Osteocyte (in vitro differentiated cells): Measurements from ENCODE around the gene CHL1. TPM values are rescaled to one million over a fixed set of nuclear protein-coding genes. Genes with fewer than 3 reads are reported as not detected.
A peak's percentile ranks its signal among the peaks of the same experiment; 100 is the strongest.

ENCODE experiments used
- DNase-seq: peaks from one replicate; pipeline ENCODE4 v3.0.0; 2021; ENCODE audit warnings: mixed read lengths; ENCODE audit not compliant: unreplicated experiment; ENCODE audit errors: extremely low spot score
- H3K27ac Mint-ChIP-seq: one replicate; pipeline ENCODE4 v1.8.0; 2021; ENCODE audit warnings: mild to moderate bottlenecking, mixed read lengths; ENCODE audit not compliant: unreplicated experiment
- H3K27me3 Mint-ChIP-seq: one replicate; pipeline ENCODE4 v1.8.0; 2021; ENCODE audit warnings: mixed read lengths; ENCODE audit not compliant: unreplicated experiment
- H3K36me3 Mint-ChIP-seq: one replicate; pipeline ENCODE4 v1.8.0; 2021; ENCODE audit warnings: mixed read lengths; ENCODE audit not compliant: unreplicated experiment
- H3K4me1 Mint-ChIP-seq: one replicate; pipeline ENCODE4 v1.8.0; 2021; ENCODE audit warnings: mixed read lengths; ENCODE audit not compliant: unreplicated experiment
- H3K4me3 Mint-ChIP-seq: one replicate; pipeline ENCODE4 v1.8.0; 2021; ENCODE audit warnings: mild to moderate bottlenecking, moderate library complexity, mixed read lengths; ENCODE audit not compliant: unreplicated experiment
- H3K9me3 Mint-ChIP-seq: one replicate; pipeline ENCODE4 v1.8.0; 2021; ENCODE audit warnings: mixed read lengths; ENCODE audit not compliant: unreplicated experiment
- CTCF ChIP-seq: fragments of 200-600 bp; sonication (generic); IDR thresholded peaks from 2 replicates; pipeline ENCODE4 v1.5.0; 2021; ENCODE audit warnings: antibody characterized with exemption, mild to moderate bottlenecking, moderate library complexity
- total RNA-seq: library from RNA; stranded (reverse); gene quantifications from 2 replicates; pipeline ENCODE4 v1.2.1, GENCODE V29; 2021

CHL1 gene
- total RNA-seq, 1 donor from 2014 or later, result not detected

GRCh38 chr3:414063-414462 lies 217.5 kb downstream of the CHL1 start:
- TF ChIP-seq CTCF, result peak; percentile 50
- Mint-ChIP-seq H3K4me3 (no peak overlapping the region), H3K4me1 (no peaks in the 10 kb centered on the region), H3K9me3 (no peaks in the 10 kb centered on the region), H3K36me3 (no peaks in the 10 kb centered on the region), H3K27me3 (no peaks in the 10 kb centered on the region), H3K27ac (no peak overlapping the region)
- DNase-seq, result no peak

- no peak for TF ChIP-seq CTCF
These were observed 221.8 kb downstream of the CHL1 start for GRCh38 chr3:418239-418929.

GRCh38 chr3:420584-420983 lies 224.0 kb downstream of the CHL1 start:
- TF ChIP-seq CTCF, result no peak
- H3K36me3 Mint-ChIP-seq, result no peaks in the 10 kb centered on the region
- DNase-seq, result no peak
- H3K9me3 Mint-ChIP-seq, result no peaks in the 10 kb centered on the region
- no peaks in the 10 kb centered on the region for H3K4me1 Mint-ChIP-seq
- no peak overlapping the region for H3K27ac Mint-ChIP-seq
- H3K27me3 Mint-ChIP-seq, result no peaks in the 10 kb centered on the region
- no peak overlapping the region for H3K4me3 Mint-ChIP-seq

More at GRCh38 chr3:418239-418929, 221.8 kb downstream of the CHL1 start:
- Mint-ChIP-seq H3K27me3 (no peaks in the 10 kb centered on the region), H3K4me1 (no peaks in the 10 kb centered on the region), H3K36me3 (no peaks in the 10 kb centered on the region), H3K27ac (no peak overlapping the region), H3K4me3 (no peak overlapping the region), H3K9me3 (no peaks in the 10 kb centered on the region)
- no peak for DNase-seq

GRCh38 chr3:425079-425478 lies 228.5 kb downstream of the CHL1 start:
- peaks cover 3% of the 10 kb centered on the region for H3K9me3 Mint-ChIP-seq
- H3K4me1 Mint-ChIP-seq, result no peaks in the 10 kb centered on the region
- no peak overlapping the region for H3K27ac Mint-ChIP-seq
- no peak for TF ChIP-seq CTCF
- DNase-seq, result no peak
- no peaks in the 10 kb centered on the region for H3K36me3 Mint-ChIP-seq
- H3K27me3 Mint-ChIP-seq, result no peaks in the 10 kb centered on the region
- no peak overlapping the region for H3K4me3 Mint-ChIP-seq

GRCh38 chr3:426072-426471 lies 229.5 kb downstream of the CHL1 start:
- no peaks in the 10 kb centered on the region for H3K4me1 Mint-ChIP-seq
- no peak for DNase-seq
- no peak for TF ChIP-seq CTCF

More at GRCh38 chr3:426072-426471, 229.5 kb downstream of the CHL1 start:
- no peaks in the 10 kb centered on the region for H3K27me3 Mint-ChIP-seq
- no peak overlapping the region for H3K27ac Mint-ChIP-seq
- peaks cover 4% of the 10 kb centered on the region for H3K9me3 Mint-ChIP-seq
- H3K36me3 Mint-ChIP-seq, result no peaks in the 10 kb centered on the region
- H3K4me3 Mint-ChIP-seq, result no peak overlapping the region
